Keratinocyte (primary cell): ENCODE measurements around the gene POLE. TPM values are rescaled to one million over a fixed set of nuclear protein-coding genes. Genes with fewer than 3 reads are reported as not detected.

Experiments used
- DNase-seq: peaks from one replicate; pipeline ENCODE4 v3.0.0-alpha.2; 2011; ENCODE audit warnings: low read depth, missing footprints, low spot score
- FAIRE-seq: peaks from 2 replicates; lab custom pipeline; 2011; peaks lifted over from hg19 to GRCh38; lab: Jason Lieb, UNC
- H2AFZ ChIP-seq: 2 replicates; pipeline ENCODE4 v1.6.0; 2012; ENCODE audit warnings: low read length, control low read depth, inconsistent platforms; ENCODE audit not compliant: control insufficient read depth
- H3K27ac ChIP-seq: 2 replicates; pipeline ENCODE4 v1.5.1; 2011; ENCODE audit warnings: low read length; ENCODE audit not compliant: control insufficient read depth, insufficient read depth
- H3K27me3 ChIP-seq: 3 replicates; pipeline ENCODE4 v1.6.0; 2011; ENCODE audit warnings: low read length; ENCODE audit not compliant: control insufficient read depth, insufficient read depth; ENCODE audit errors: extremely low read depth
- H3K36me3 ChIP-seq, 2 experiments: 2 replicates in 1 of 2; 3 replicates in 1 of 2; pipeline ENCODE4 v1.5.1; 2011; ENCODE audit warnings: low read length in 2 of 2, mild to moderate bottlenecking in 1 of 2; ENCODE audit not compliant: control insufficient read depth in 2 of 2, insufficient read depth in 2 of 2; ENCODE audit errors: extremely low read depth in 1 of 2
- H3K4me1 ChIP-seq: 3 replicates; pipeline ENCODE4 v1.5.1; 2011; ENCODE audit warnings: low read length; ENCODE audit not compliant: control insufficient read depth, insufficient read depth; ENCODE audit errors: extremely low read depth
- H3K4me2 ChIP-seq: 3 replicates; pipeline ENCODE4 v1.6.0; 2011; ENCODE audit warnings: low read depth, low read length; ENCODE audit not compliant: control insufficient read depth, insufficient read depth; ENCODE audit errors: extremely low read depth
- H3K4me3 ChIP-seq, 3 experiments: fragments of 200-600 bp in 1 of 3; sonication (generic) in 1 of 3; 2 replicates in 2 of 3; 3 replicates in 1 of 3; pipeline ENCODE4 v1.5.1; 2011 to 2016; ENCODE audit warnings: low read length in 3 of 3, mild to moderate bottlenecking in 3 of 3, control low read depth in 2 of 3, inconsistent platforms in 1 of 3, low read depth in 1 of 3, mixed read lengths in 1 of 3, mixed run types in 1 of 3, moderate library complexity in 1 of 3; ENCODE audit not compliant: control insufficient read depth in 2 of 3, insufficient read depth in 2 of 3; ENCODE audit errors: extremely low read depth in 1 of 3
- H3K79me2 ChIP-seq: 2 replicates; pipeline ENCODE4 v1.6.0; 2012; ENCODE audit warnings: low read length; ENCODE audit not compliant: control insufficient read depth, insufficient read depth
- H3K9ac ChIP-seq: 3 replicates; pipeline ENCODE4 v1.6.0; 2011; ENCODE audit warnings: low read length; ENCODE audit not compliant: control insufficient read depth, insufficient read depth; ENCODE audit errors: extremely low read depth
- H3K9me1 ChIP-seq: 3 replicates; pipeline ENCODE4 v1.6.0; 2011; ENCODE audit warnings: low read length; ENCODE audit not compliant: control insufficient read depth, insufficient read depth; ENCODE audit errors: extremely low read depth
- H3K9me3 ChIP-seq: 2 replicates; pipeline ENCODE4 v1.5.1; 2012; ENCODE audit warnings: low read depth, low read length; ENCODE audit not compliant: control insufficient read depth
- H4K20me1 ChIP-seq: 3 replicates; pipeline ENCODE4 v1.6.0; 2011; ENCODE audit warnings: low read length; ENCODE audit not compliant: control insufficient read depth, insufficient read depth; ENCODE audit errors: extremely low read depth
- EZH2 ChIP-seq: IDR thresholded peaks from one replicate; pipeline ENCODE4 v1.6.1; 2012; ENCODE audit warnings: inconsistent platforms, mild to moderate bottlenecking, low read length, moderate library complexity
- dilution Hi-C: fragments of 300-500 bp; cut with MboI; formaldehyde crosslinking; loops from one replicate; pipeline ENCODE4 v1.7.0; 2020; ENCODE audit warnings: low sequenced_read_pairs; ENCODE audit not compliant: extremely low pct_ligation_motif_present
- polyA plus RNA-seq, 5 experiments: library from polyadenylated mRNA; depleted of rRNA in 3 of 5; stranded (reverse) in 3 of 5; stranded (forward) in 1 of 5; unstranded in 1 of 5; fragments of >200 nt; gene quantifications; 1 replicate in 1 of 5; 2 replicates in 3 of 5; 3 replicates in 1 of 5; pipeline versions ENCODE4 v1.2.1 to v1.2.3, GENCODE V29; 2011 to 2012; ENCODE audit warnings: missing spikeins in 2 of 5, low read depth in 1 of 5, low replicate concordance in 1 of 5
- TF ChIP-seq, protein P1 (sequence below), 3 experiments: IDR thresholded peaks in 1 of 3; conservative IDR thresholded peaks in 1 of 3; optimal IDR thresholded peaks in 1 of 3; 2 replicates in 2 of 3; 3 replicates in 1 of 3; pipeline versions ENCODE3 to v1.5.1; 2011; ENCODE audit warnings: low read length in 3 of 3, mild to moderate bottlenecking in 3 of 3, moderate library complexity in 2 of 3, control low read depth in 1 of 3, inconsistent platforms in 1 of 3; ENCODE audit not compliant: insufficient read depth in 2 of 3; ENCODE audit errors: extremely low read depth in 1 of 3

POLE gene
- polyA plus RNA-seq, 1 donor (not counting 4 experiments of a cell fraction or from before 2014, with no cell fraction given): 14.8 TPM

DNA sequence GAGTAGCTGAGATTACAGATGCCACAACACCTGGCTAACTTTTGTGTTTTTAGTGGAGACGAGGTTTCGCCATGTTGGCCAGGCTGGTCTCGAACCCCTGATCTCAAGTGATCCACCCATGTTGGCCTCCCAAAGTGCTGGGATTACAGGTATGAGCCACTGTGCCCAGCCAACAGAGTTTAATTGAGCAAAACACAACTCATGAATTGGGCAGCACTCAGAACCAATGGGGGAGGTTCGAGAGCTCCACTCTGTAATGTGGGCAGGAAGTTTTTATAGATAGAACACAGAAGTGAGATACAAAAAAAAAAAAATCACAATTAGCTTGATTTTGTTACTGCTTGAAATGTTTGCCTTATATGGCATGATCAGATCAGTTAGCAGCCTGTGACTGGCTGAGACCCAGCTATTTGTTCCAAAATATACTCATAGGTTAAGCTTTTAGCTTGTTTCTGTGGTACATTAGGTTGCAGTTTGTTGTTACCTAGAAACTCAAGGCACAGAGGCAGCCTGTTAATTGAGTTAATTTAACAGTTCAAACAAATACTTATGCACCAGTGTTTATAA is 69.9 kb downstream of the POLE start:
- Histone ChIP-seq H3K9me1 (no peaks in the 10 kb centered on the region), H3K9ac (no peak overlapping the region), H3K9me3 (peaks cover 8% of the 10 kb centered on the region), H3K4me3 (no peak overlapping the region), H3K4me2 (no peak overlapping the region), H3K27me3 (peaks cover 58% of the 10 kb centered on the region), H3K36me3 (no peaks in the 10 kb centered on the region), H2AFZ (no peak overlapping the region), H3K4me1 (no peaks in the 10 kb centered on the region), H3K79me2 (no peaks in the 10 kb centered on the region), H4K20me1 (no peaks in the 10 kb centered on the region), H3K27ac (no peak overlapping the region)
- dilution Hi-C loops: no loop called here
- FAIRE-seq (no peak), DNase-seq (no peak)
- TF ChIP-seq, protein P1, sequence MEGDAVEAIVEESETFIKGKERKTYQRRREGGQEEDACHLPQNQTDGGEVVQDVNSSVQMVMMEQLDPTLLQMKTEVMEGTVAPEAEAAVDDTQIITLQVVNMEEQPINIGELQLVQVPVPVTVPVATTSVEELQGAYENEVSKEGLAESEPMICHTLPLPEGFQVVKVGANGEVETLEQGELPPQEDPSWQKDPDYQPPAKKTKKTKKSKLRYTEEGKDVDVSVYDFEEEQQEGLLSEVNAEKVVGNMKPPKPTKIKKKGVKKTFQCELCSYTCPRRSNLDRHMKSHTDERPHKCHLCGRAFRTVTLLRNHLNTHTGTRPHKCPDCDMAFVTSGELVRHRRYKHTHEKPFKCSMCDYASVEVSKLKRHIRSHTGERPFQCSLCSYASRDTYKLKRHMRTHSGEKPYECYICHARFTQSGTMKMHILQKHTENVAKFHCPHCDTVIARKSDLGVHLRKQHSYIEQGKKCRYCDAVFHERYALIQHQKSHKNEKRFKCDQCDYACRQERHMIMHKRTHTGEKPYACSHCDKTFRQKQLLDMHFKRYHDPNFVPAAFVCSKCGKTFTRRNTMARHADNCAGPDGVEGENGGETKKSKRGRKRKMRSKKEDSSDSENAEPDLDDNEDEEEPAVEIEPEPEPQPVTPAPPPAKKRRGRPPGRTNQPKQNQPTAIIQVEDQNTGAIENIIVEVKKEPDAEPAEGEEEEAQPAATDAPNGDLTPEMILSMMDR (optimal IDR thresholded peaks at IDR 0.05 in 1 of 3, IDR thresholded peaks at IDR 0.05 in 1 of 3, conservative IDR thresholded peaks at IDR 0.05 in 1 of 3; ENCODE audit: extremely low read depth in 1 of 3, insufficient read depth in 2 of 3, low read length in 3 of 3): no peak

DNA sequence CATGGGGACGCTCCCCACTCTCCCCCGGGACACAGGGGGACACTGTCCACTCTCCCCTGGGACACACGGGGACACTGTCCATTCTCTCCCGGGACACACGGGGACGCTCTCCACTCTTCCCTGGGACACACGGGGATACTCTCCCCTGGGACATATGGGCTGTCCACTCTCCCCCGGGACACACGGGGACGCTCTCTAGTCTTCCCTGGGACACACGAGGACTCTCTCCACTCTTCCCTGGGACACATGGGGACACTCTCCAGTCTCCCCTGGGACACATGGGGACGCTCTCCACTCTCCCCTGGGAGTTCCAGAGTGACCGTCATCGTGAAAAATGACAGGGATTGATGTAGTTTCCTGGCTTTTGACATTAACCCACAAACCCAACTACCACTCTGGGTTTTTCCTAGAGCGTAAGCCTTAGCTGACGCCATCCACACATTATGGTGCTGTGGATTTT is 71.5 kb downstream of the POLE start:
- H3K36me3 ChIP-seq: no peaks in the 10 kb centered on the region
- H3K4me3 ChIP-seq: no peak overlapping the region
- H3K9ac ChIP-seq: no peak overlapping the region
- H3K4me2 ChIP-seq: no peak overlapping the region
- no peaks in the 10 kb centered on the region for H3K9me1 ChIP-seq
- no peak for FAIRE-seq
- peaks cover 8% of the 10 kb centered on the region for H3K9me3 ChIP-seq
- H3K79me2 ChIP-seq: no peaks in the 10 kb centered on the region
- no peaks in the 10 kb centered on the region for H4K20me1 ChIP-seq
- no peak overlapping the region for H2AFZ ChIP-seq
- TF ChIP-seq, protein P1 (optimal IDR thresholded peaks at IDR 0.05 in 1 of 3, IDR thresholded peaks at IDR 0.05 in 1 of 3, conservative IDR thresholded peaks at IDR 0.05 in 1 of 3; ENCODE audit: extremely low read depth in 1 of 3, insufficient read depth in 2 of 3, low read length in 3 of 3): no peak
- no peak for TF ChIP-seq EZH2
- dilution Hi-C loops: no loop called here
- H3K4me1 ChIP-seq: no peaks in the 10 kb centered on the region
- no peak for DNase-seq
- H3K27me3 ChIP-seq: peaks cover 64% of the 10 kb centered on the region
- no peak overlapping the region for H3K27ac ChIP-seq
